Karpas-422 (cell line): ENCODE data around the gene WWP2. TPM values are rescaled to one million over a fixed set of nuclear protein-coding genes. Genes with fewer than 3 reads are reported as not detected.
A peak's percentile ranks its signal among the peaks of the same experiment; 100 is the strongest.

ENCODE experiments used
- small RNA-seq: library from RNA; depleted of rRNA; stranded (forward); fragments of <200 nt; gene quantifications from one replicate; pipeline ENCODE3, GENCODE V24; 2014
- total RNA-seq: library from RNA; depleted of rRNA; stranded (reverse); fragments of >200 nt; shearing (Covaris generic); gene quantifications from 2 replicates; pipeline ENCODE4 v1.2.3, GENCODE V29; 2014; ENCODE audit warnings: low replicate concordance; rRNA removed

The WWP2 gene
- total RNA-seq, 1 experiment from 2014 or later = 30.7 TPM

Small RNAs within 50 kb of the gene (small RNA-seq; reads per million reads assigned to genes)
- gene AC026468.1 (not detected), gene MIR140 (111 reads per million, percentile 99 among the genes with 10 or more reads in this experiment), gene RF00091 (not detected)

Other genes with a start within 250 kb of the WWP2 start
- 10.1 and 41.6 TPM in 2 replicates for gene NFAT5, start 196.4 kb upstream of the WWP2 start, total RNA-seq
- gene NQO1, start 35.8 kb upstream of the WWP2 start, total RNA-seq = 16.2 and 19.0 TPM in 2 replicates
- gene NOB1, start 7.4 kb upstream of the WWP2 start, total RNA-seq = 50.5 and 68.3 TPM in 2 replicates
- 3.4 and 4.9 TPM in 2 replicates for gene CLEC18A, start 189.0 kb downstream of the WWP2 start, total RNA-seq